Kidney (tissue), 14 donors: ENCODE data around the gene PRKCI. TPM values are rescaled to one million over a fixed set of nuclear protein-coding genes. Genes with fewer than 3 reads are reported as not detected.

ENCODE experiments used
- DNase-seq, 5 donors: peaks; one replicate each; pipeline ENCODE4 v3.0.0-alpha.2; 2013 to 2020
- FAIRE-seq: peaks from 2 replicates; lab custom pipeline; 2012; peaks lifted over from hg19 to GRCh38; lab: Jason Lieb, UNC
- H3K27ac ChIP-seq, 2 donors: one replicate each; pipeline ENCODE4 v1.7.0; 2013; ENCODE audit warnings: low read depth in 2 of 2, low read length in 2 of 2, inconsistent platforms in 1 of 2
- H3K27me3 ChIP-seq: one replicate; pipeline ENCODE4 v1.7.1; 2013; ENCODE audit warnings: low read length, inconsistent platforms; ENCODE audit not compliant: control insufficient read depth, insufficient read depth
- H3K36me3 ChIP-seq, 3 donors: one replicate each; pipeline versions ENCODE4 v1.7.0 to v1.7.1; 2013; ENCODE audit warnings: low read length in 3 of 3, control low read depth in 1 of 3, inconsistent platforms in 1 of 3; ENCODE audit not compliant: insufficient read depth in 3 of 3, control insufficient read depth in 2 of 3
- H3K4me1 ChIP-seq, 3 donors: one replicate each; pipeline versions ENCODE4 v1.7.0 to v1.7.1; 2013; ENCODE audit warnings: low read length in 3 of 3, inconsistent platforms in 1 of 3, low read depth in 1 of 3; ENCODE audit not compliant: control insufficient read depth in 2 of 3, insufficient read depth in 2 of 3
- H3K4me3 ChIP-seq, 3 donors: one replicate each; pipeline versions ENCODE4 v1.7.0 to v1.8.1; 2013; ENCODE audit warnings: low read length in 3 of 3, control low read depth in 1 of 3, inconsistent platforms in 1 of 3
- H3K9ac ChIP-seq, 3 donors: one replicate each; pipeline versions ENCODE4 v1.7.0 to v1.7.1; 2013; ENCODE audit warnings: low read length in 3 of 3, control low read depth in 1 of 3, inconsistent platforms in 1 of 3
- H3K9me3 ChIP-seq, 3 donors: one replicate each; pipeline versions ENCODE4 v1.7.0 to v1.7.1; 2013; ENCODE audit warnings: low read length in 3 of 3, control low read depth in 1 of 3, inconsistent platforms in 1 of 3; ENCODE audit not compliant: control insufficient read depth in 2 of 3, insufficient read depth in 1 of 3
- CTCF ChIP-seq: IDR thresholded peaks from 3 replicates; pipeline ENCODE4 v1.5.1; 2012; ENCODE audit warnings: mild to moderate bottlenecking, moderate library complexity, borderline replicate concordance; ENCODE audit not compliant: insufficient read depth; ENCODE audit errors: extremely low read depth
- intact Hi-C: fragments of 100-400 bp; cut with DNase I; formaldehyde crosslinking; loops from one replicate; pipeline ENCODE4 v1.11.1; 2022
- polyA plus RNA-seq: library from polyadenylated mRNA; stranded (reverse); fragments of 350-450 nt; fragmentation: Illumina TruSeq; extraction: RNeasy Lipid Tissue Mini Kit (QIAGEN cat#74804); gene quantifications from one replicate; pipeline ENCODE4 v1.2.3, GENCODE V29; 2014; ENCODE audit warnings: low read depth, low replicate concordance; ENCODE audit not compliant: insufficient read depth
- total RNA-seq: library from RNA; stranded (reverse); fragmentation: NEBNext Ultra II Directional; extraction: Animal tissue kit (Norgen Biotek cat#: 25700); gene quantifications from one replicate; pipeline ENCODE4 v1.2.1, GENCODE V29; 2021
- donor health status: control.
- donor health status: control.
- donor health status: control.
- donor health status: control.
- donor health status: control.
- donor health status: DM: yes; HTN: yes; CAD: no.
- donor health status: Normal renal cell carcinoma (clear cell type).

Gene PRKCI
- total and polyA plus RNA-seq, 2 donors from 2014 or later = 12.6 to 41.5 TPM

GRCh38 chr3:170321321-170322034 is 99.3 kb downstream of the PRKCI start:
- no peaks in the 10 kb centered on the region for H3K9me3 ChIP-seq
- H3K4me3 ChIP-seq = no peak overlapping the region
- H3K4me1 ChIP-seq = peaks cover 2 to 10% (median 6%) of the 10 kb centered on the region in 3 donors
- H3K27ac ChIP-seq = no peak overlapping the region
- FAIRE-seq (no peak), DNase-seq (no peak)
- no peaks in the 10 kb centered on the region for H3K36me3 ChIP-seq
- no peak overlapping the region for H3K9ac ChIP-seq
- intact Hi-C loops = no loop called here
- no peaks in the 10 kb centered on the region for H3K27me3 ChIP-seq
- no peak for TF ChIP-seq CTCF

DNA sequence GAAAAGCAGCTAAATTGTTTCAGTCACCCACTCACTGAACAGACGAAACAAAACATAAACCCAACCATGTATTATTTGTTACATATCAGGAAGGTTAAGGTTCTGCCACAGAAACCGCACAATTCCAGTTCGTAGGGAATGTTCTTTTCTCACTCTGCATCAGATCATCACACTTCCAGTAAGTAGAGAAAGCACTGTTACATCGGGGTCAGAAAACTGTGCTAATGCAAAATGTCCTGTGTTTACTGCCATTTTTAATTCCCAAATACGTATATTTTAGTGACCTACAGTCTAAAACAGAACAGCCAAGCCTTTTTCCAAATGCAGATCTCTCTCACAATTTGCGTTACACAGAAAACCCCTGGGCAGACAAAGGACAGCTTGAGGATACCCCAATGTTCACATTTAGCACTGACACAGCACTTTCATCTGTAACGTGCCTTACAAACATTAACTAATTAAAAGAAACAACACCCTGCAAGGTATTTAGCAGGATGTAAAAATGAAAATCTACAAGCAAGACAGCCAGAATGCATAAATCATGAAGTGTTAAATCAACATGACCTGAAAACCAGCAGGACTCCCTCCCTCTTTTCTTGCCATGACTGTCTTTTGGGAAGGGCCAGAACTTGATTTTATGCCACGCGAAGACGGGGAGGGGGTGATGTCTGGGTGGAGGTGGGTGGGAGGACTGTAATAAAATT is 100.5 kb downstream of the PRKCI start:
- no peaks in the 10 kb centered on the region for H3K27me3 ChIP-seq
- peaks cover 2 to 10% (median 6%) of the 10 kb centered on the region in 3 donors for H3K4me1 ChIP-seq
- FAIRE-seq = no peak
- no peak overlapping the region for H3K27ac ChIP-seq
- no peaks in the 10 kb centered on the region for H3K9me3 ChIP-seq
- peak in 2 of 5 donors; percentile 56 to 66 for DNase-seq
- H3K9ac ChIP-seq = peak overlapping the region in 1 of 3 donors; percentile 26
- no peak for TF ChIP-seq CTCF
- intact Hi-C loops = no loop called here
- H3K4me3 ChIP-seq = peak overlapping the region; percentile 15 to 46 (median 35)
- no peaks in the 10 kb centered on the region for H3K36me3 ChIP-seq

- FAIRE-seq (no peak), DNase-seq (peak in 1 of 5 donors; percentile 14)
- H3K27me3 ChIP-seq = no peaks in the 10 kb centered on the region
- no peaks in the 10 kb centered on the region for H3K9me3 ChIP-seq
- no peak for TF ChIP-seq CTCF
- no peaks in the 10 kb centered on the region for H3K36me3 ChIP-seq
- intact Hi-C loops = no loop called here
- H3K4me1 ChIP-seq = peaks cover 2 to 10% (median 6%) of the 10 kb centered on the region in 3 donors
- H3K27ac ChIP-seq = no peak overlapping the region
- H3K9ac ChIP-seq = no peak overlapping the region
- peak overlapping the region in 1 of 3 donors; percentile 35 for H3K4me3 ChIP-seq
These were observed 101.1 kb downstream of the PRKCI start for GRCh38 chr3:170323331-170323730.
